ENCODE data around the gene PINLYP.

Gene PINLYP

DNA sequence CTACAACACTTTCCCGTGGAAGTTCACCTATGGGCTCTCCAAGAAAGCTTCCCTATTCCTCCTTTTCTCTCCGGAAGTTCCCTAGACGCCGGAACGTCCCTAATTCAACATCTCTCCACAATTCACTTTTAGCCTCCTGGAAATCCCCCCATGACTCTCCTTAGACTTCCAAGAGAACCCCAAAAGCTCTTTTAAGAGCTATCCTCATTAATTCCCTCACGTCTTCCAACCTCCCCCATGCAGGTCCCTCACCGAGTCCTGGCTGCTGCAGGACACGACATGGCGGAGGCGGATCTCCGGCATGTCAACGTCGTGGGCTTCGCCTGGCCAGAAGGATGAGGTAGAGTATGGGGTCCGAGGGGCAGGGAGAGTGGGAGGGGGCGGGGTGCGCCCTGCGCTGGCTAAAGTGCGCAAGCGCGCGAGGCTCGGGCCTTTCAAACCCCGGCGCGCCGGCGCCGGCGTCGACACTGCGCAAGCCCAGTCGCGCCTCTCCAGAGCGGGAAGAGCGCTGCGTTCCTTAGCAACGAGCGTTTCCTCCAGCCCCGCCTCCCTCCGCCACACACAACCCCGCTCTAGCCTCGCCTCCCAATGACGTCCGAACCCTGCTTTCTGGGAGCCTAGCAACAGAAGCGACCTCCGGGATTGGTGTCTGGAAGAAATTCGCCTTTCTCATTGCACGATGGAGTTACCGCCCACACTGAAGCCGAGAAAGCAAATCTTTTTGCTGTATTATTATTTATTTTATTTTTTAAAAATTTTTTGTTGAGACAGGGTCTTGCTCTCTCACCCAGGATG is at the start of gene PINLYP, which contains the start of gene XRCC1:
PINLYP (plus strand) TSS at position 646 of the 795 bp plus-strand sequence. CDS start 1,391 bp downstream, outside the sequence.
XRCC1 (minus strand) TSS at position 372 of the 795 bp plus-strand sequence; CDS start at position 303, 69 bp downstream.
- H3K4me3 ChIP-seq (ENCODE audit: low read length) = peak within 1 kb of the TSS; percentile 92
- peak; percentile 96 for DNase-seq (ENCODE audit: low read depth)
- no peak for TF ChIP-seq CTCF (conservative IDR thresholded peaks at IDR 0.05; ENCODE audit: low read depth, low read length)

DNA sequence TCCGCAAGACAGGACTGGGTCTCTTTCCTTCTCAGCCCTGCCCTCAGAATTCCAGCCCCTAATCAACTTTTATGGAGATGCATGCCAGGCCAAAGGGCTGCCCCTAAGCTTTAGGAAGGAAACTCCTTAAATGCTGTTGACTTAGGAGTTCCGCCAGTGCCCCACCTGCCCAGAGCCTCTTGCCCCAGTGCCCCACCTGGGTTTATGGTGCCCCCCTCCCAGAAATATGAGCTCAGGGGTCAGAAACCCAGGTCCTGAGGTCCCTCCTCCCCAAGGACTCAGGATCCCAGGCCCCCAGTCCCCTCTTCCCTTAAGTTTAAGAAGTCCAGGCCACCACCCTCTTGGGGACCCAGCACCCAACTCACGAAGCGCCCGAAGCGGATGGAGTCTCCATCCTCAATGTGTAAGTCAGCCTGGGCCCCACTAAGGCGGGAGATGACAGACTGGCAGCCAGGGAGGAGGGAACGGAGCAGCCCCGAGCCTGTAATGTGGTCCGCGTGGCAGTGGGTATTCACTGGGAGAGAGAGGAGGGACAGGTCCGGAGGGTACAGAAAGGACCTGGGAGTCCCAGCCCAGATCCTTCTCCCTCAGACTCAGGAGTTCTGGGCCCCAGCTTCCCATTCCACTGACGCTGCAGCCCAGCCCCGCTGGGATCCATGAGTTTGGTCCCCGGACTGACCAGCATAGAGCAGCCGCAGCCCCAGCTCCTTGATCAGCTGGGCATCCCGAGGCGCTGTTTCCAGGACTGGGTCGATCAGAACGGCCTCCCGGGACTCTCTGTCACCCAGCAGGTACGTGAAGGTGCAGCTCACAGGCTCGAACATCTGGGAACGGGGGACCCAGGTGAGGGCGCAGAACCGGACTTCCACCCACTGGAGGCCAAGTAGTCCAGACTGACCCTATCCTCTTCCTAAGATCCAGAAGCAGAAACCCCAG is 49.5 kb upstream of the PINLYP start:
- TF ChIP-seq CTCF (conservative IDR thresholded peaks at IDR 0.05; ENCODE audit: low read depth, low read length) = no peak
- peak overlapping the region; percentile 90 for H3K4me3 ChIP-seq (ENCODE audit: low read length)
- DNase-seq (ENCODE audit: low read depth) = no peak

DNA sequence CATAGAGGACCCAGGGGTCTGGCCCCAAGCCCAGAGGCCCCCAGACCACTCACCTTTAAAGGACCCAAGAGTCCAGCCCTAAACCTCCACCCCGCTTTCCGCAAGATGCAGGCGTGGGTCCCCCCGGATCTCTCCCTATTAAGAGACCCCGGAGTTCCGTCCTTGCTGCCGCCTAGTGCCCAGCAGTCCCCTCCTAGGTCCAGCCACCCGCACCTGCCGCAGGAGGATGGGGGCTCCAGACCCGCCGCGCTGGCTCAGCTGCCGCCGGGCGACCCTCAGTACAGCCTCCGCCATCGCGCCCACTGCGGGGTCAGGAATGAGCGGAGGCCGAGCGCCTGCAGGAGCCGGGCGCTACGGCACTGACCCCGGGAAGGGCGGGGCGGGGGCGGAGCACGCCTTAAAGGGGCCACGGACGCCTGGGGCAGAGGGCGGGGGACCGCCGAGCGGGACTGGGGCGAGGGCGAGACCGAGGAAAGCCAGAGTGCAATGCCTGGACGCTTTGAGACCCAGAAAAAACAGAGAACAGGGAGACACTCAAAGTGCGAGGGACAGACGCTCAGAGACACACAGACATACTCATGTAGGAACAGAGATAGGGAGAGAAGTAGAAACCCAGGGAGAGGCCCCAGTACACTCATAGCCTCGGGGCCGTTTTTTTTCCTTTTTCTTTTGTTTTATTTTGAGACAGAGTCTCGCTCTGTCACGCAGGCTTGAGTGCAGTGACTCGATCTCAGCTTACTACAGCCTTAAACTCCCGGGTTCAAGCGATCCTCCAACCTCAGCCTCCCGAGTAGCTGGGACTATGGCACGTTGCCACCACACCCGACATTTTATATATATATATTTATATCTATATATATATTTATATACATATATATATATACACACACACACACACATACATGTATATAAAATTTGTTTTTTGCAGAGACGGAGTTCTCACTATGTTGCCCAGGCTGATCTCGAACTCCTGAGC is 48.4 kb upstream of the PINLYP start, which contains the start of gene ETHE1:
ETHE1 (minus strand) TSS at position 318 of the 976 bp plus-strand sequence; CDS start at position 294, 24 bp downstream.
- no peak for TF ChIP-seq CTCF (conservative IDR thresholded peaks at IDR 0.05; ENCODE audit: low read depth, low read length)
- DNase-seq (ENCODE audit: low read depth) = no peak
- H3K4me3 ChIP-seq (ENCODE audit: low read length) = peak within 1 kb of the TSS; percentile 90

GRCh38 chr19:43527860-43528622 is 47.6 kb upstream of the PINLYP start:
- DNase-seq (ENCODE audit: low read depth) = no peak
- TF ChIP-seq CTCF (conservative IDR thresholded peaks at IDR 0.05; ENCODE audit: low read depth, low read length) = no peak
- H3K4me3 ChIP-seq (ENCODE audit: low read length) = no peak overlapping the region

DNA sequence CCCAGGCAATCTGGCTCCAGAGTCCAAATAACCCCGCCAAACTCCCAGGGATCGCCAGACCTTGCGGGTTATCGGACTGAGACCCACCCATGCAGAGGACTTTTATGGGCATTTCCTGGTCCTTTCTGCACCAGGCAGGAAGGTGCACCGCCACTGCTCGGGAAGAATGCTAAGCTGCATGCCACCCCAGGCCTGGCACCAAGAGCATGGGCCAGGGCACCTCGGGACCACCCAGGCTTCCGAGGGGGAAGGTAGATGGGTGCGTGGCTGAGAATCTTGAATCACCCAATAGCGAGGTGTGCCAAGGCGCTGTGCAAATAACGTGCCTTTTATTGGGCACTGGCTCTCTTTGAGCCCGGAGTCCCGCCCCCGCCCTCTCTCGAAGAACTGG is 43.0 kb upstream of the PINLYP start:
- TF ChIP-seq CTCF (conservative IDR thresholded peaks at IDR 0.05; ENCODE audit: low read depth, low read length) = no peak
- DNase-seq (ENCODE audit: low read depth) = peak; percentile 54
- H3K4me3 ChIP-seq (ENCODE audit: low read length) = peak overlapping the region; percentile 43
